Ectodermal cell (in vitro differentiated cells): Measurements from ENCODE around the gene RASAL1.

Experiments
- H3K27ac ChIP-seq: 2 replicates; pipeline ENCODE4 v1.7.0; 2013; ENCODE audit warnings: mild to moderate bottlenecking, low read depth, low read length; ENCODE audit not compliant: insufficient read depth, poor library complexity, severe bottlenecking
- H3K27me3 ChIP-seq: 2 replicates; pipeline ENCODE4 v1.7.0; 2013; ENCODE audit warnings: mild to moderate bottlenecking, low read length; ENCODE audit not compliant: insufficient read depth, control insufficient read depth, poor library complexity, severe bottlenecking
- H3K36me3 ChIP-seq: one replicate; pipeline ENCODE4 v1.7.0; 2013; ENCODE audit warnings: low read length; ENCODE audit not compliant: control insufficient read depth, insufficient read depth
- H3K4me1 ChIP-seq: one replicate; pipeline ENCODE4 v1.7.0; 2013; ENCODE audit warnings: low read length; ENCODE audit not compliant: control insufficient read depth, insufficient read depth
- H3K4me3 ChIP-seq: 2 replicates; pipeline ENCODE4 v1.7.0; 2013; ENCODE audit warnings: low read depth, low read length, control low read depth; ENCODE audit not compliant: insufficient read depth
- H3K9me3 ChIP-seq: 2 replicates; pipeline ENCODE4 v1.7.0; 2013; ENCODE audit warnings: mild to moderate bottlenecking, low read length, moderate library complexity; ENCODE audit not compliant: control insufficient read depth
- WGBS, 2 experiments: methylation state at CpG; one replicate each; pipeline ENCODE4 v1.1.7; 2013; ENCODE audit warnings: missing lambda C conversion rate in 2 of 2; 5-methylcytosine and 5-hydroxymethylcytosine counted together

Gene RASAL1

DNA sequence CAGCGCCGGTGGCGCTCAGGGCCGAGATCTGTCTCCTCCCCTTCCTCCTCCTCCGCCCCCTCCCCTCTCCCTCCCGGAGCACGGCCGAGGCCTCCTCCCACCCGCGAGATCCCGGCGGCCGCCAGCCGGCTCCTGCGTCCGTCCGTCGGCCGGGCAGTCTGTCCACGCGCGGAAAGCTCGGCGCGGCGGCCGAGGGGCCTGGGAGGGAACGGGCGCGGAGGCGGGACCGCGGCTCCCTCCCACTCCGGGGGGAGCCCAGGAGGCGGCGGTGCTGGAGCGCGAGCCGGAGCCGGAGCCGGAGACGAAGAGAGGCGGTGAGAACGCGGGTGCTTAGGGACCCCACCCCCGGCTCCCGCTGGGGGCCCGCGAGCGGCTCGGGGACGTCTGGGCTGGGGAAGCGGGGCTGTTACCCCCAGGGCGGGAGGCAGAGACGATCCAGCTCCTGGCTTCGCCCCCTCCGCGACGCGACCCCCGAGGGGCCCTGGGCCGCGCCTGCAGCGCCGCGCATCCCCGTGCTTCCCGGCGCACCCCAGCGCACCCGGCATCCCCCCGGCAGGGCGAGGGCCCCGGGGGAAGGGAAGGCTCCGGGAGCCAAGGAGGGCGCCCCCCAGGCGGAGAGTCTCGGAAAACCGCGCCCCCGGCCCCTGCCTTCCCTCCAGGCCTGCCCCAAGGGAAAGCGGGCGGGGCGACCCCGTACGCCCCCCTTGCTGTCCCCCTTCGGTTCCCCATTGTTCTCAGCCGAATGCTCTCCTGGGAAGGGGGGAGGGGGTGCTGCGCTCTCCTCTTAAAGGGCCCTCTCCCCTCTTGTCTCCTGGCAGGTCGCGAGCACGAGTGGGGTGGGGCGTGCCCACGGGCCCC, 78.7 kb downstream of the RASAL1 start, which contains the start of gene DTX1:
TSS of gene DTX1 (plus strand) at position 100 of the 858 bp plus-strand sequence. CDS start 1,463 bp downstream, outside the sequence.
- H3K4me1 ChIP-seq = no peaks in the 10 kb centered on the region
- H3K36me3 ChIP-seq = no peaks in the 10 kb centered on the region
- peaks cover 40% of the 10 kb centered on the region for H3K27me3 ChIP-seq
- H3K4me3 ChIP-seq = peak within 1 kb of the TSS; percentile 53
- H3K27ac ChIP-seq = no peak within 1 kb of the TSS
- no peaks in the 10 kb centered on the region for H3K9me3 ChIP-seq
- 2% methylated on average over 93 to 94 of the region's 94 CpGs for WGBS, 2 experiments

- no peaks in the 10 kb centered on the region for H3K36me3 ChIP-seq
- H3K27me3 ChIP-seq = peaks cover 40% of the 10 kb centered on the region
- no peak overlapping the region for H3K27ac ChIP-seq
- peak overlapping the region; percentile 53 for H3K4me3 ChIP-seq
- H3K4me1 ChIP-seq = no peaks in the 10 kb centered on the region
- H3K9me3 ChIP-seq = no peaks in the 10 kb centered on the region
- 25 to 28% methylated on average over 8 of the region's 8 CpGs for WGBS, 2 experiments
Observed at GRCh38 chr12:113056381-113056630, 79.3 kb downstream of the RASAL1 start.

- WGBS, 2 experiments = 70 to 73% methylated on average over 13 of the region's 13 CpGs
- Histone ChIP-seq H3K4me1 (no peaks in the 10 kb centered on the region), H3K4me3 (peak overlapping the region; percentile 53), H3K27ac (no peak overlapping the region), H3K36me3 (no peaks in the 10 kb centered on the region), H3K27me3 (peaks cover 40% of the 10 kb centered on the region), H3K9me3 (no peaks in the 10 kb centered on the region)
Observed at GRCh38 chr12:113055594-113056380, 79.8 kb downstream of the RASAL1 start.

GRCh38 chr12:113054948-113055486, 80.5 kb downstream of the RASAL1 start:
- H3K4me1 ChIP-seq = no peaks in the 10 kb centered on the region
- H3K36me3 ChIP-seq = no peaks in the 10 kb centered on the region
- WGBS, 2 experiments = 74 to 84% methylated on average over 4 of the region's 4 CpGs
- H3K27ac ChIP-seq = no peak overlapping the region
- H3K27me3 ChIP-seq = peaks cover 37% of the 10 kb centered on the region
- H3K9me3 ChIP-seq = no peaks in the 10 kb centered on the region
- H3K4me3 ChIP-seq = no peak overlapping the region

- H3K9me3 ChIP-seq = no peaks in the 10 kb centered on the region
- no peaks in the 10 kb centered on the region for H3K36me3 ChIP-seq
- peaks cover 32% of the 10 kb centered on the region for H3K27me3 ChIP-seq
- WGBS, 2 experiments = 77 to 79% methylated on average over 4 of the region's 4 CpGs
- H3K27ac ChIP-seq = no peak overlapping the region
- H3K4me3 ChIP-seq = no peak overlapping the region
- no peaks in the 10 kb centered on the region for H3K4me1 ChIP-seq
Observed at GRCh38 chr12:113052326-113052725, 83.2 kb downstream of the RASAL1 start.

DNA sequence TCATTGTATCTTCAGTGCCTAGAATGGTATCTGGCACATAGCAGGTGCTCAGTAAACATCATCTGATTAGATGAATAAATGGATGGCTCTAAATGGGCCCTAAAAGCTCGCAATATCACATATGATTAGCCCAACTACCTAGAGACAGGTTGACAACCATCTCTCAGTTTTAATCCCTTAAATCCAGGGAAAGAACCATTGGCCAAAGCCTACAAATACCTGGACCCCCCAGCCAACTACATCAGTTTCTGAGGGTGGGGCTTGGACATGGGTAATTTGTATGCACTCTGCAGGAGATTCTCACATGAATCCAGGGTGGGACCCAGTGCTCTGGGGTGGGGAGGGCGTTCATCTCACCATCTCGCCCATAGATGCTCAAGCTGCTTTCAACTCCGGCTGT, 83.8 kb downstream of the RASAL1 start:
- Histone ChIP-seq H3K27me3 (peaks cover 26% of the 10 kb centered on the region), H3K9me3 (no peaks in the 10 kb centered on the region), H3K4me3 (no peak overlapping the region), H3K4me1 (no peaks in the 10 kb centered on the region), H3K36me3 (no peaks in the 10 kb centered on the region), H3K27ac (no peak overlapping the region)
- 92 to 95% methylated on average over 4 of the region's 4 CpGs for WGBS, 2 experiments

GRCh38 chr12:113050795-113051194, 84.8 kb downstream of the RASAL1 start:
- no peaks in the 10 kb centered on the region for H3K36me3 ChIP-seq
- H3K4me1 ChIP-seq = no peaks in the 10 kb centered on the region
- no peaks in the 10 kb centered on the region for H3K9me3 ChIP-seq
- no peak overlapping the region for H3K4me3 ChIP-seq
- no peak overlapping the region for H3K27ac ChIP-seq
- H3K27me3 ChIP-seq = peaks cover 25% of the 10 kb centered on the region
- 86 to 91% methylated on average over 7 of the region's 7 CpGs for WGBS, 2 experiments

DNA sequence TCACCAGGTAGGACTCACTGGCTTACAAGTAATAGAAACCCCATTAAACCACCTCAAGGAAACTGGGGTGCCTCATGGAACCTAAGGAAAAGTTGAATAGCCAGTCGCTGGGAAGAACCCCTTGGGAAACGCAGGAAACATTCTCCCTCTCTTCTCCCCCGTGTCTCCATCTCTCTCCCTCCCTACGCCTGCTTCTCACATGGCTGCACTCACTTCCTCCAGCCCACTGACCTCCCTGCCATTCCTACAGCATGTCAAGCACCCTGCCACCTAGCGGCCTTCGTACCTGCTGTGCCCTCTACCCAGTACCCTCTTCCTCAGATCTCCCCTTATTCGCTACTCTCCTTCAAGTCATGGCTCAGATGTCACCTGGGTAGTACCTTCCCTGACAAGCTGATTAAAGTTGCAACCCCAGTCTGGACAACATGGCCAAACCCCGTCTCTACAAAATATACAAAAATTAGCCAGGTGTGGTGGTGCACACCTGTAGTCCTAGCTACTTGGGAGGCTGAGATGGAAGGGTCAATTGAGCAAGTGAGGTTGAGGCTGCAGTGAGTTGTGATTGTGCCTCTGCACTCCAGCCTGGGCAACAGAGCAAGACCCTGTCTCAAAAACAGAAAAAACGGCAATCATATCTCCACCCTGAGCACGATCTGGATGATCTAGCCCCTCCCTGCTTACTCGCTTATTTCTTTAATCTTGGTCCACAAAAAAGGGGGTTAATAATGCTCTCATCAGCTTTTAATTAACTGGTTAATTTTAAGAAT, 85.4 kb downstream of the RASAL1 start:
- Histone ChIP-seq H3K27me3 (peaks cover 21% of the 10 kb centered on the region), H3K4me3 (no peak overlapping the region), H3K9me3 (no peaks in the 10 kb centered on the region), H3K4me1 (no peaks in the 10 kb centered on the region), H3K27ac (no peak overlapping the region), H3K36me3 (no peaks in the 10 kb centered on the region)
- WGBS, 2 experiments = 58 to 60% methylated on average over 11 of the region's 11 CpGs
